Choroid plexus epithelial cell (primary cell): ENCODE measurements around the gene SMCO1.
"Not testable (repeated sequence)": the region's sequence is repeated elsewhere in the genome, so short reads cannot be mapped to it uniquely, and the experiment has no call there.

Experiments used
- DNase-seq: peaks from one replicate; pipeline ENCODE4 v3.0.0-alpha.2; 2010; ENCODE audit warnings: low read depth
- H3K4me3 ChIP-seq: 2 replicates; pipeline ENCODE4 v1.5.1; 2011; ENCODE audit warnings: low read depth, mild to moderate bottlenecking, control low read depth, low read length, moderate library complexity
- CTCF ChIP-seq: conservative IDR thresholded peaks from 2 replicates; pipeline ENCODE4 v1.5.1; 2011; ENCODE audit warnings: low read depth, mild to moderate bottlenecking, control low read depth, inconsistent platforms, low read length, moderate library complexity

SMCO1 gene

GRCh38 chr3:196463804-196464203, 51.3 kb downstream of the SMCO1 start:
- no peak overlapping the region for H3K4me3 ChIP-seq
- DNase-seq: no peak
- TF ChIP-seq CTCF: no peak

GRCh38 chr3:196463478-196463756, 51.7 kb downstream of the SMCO1 start:
- no peak for TF ChIP-seq CTCF
- no peak for DNase-seq
- no peak overlapping the region for H3K4me3 ChIP-seq

- not testable (repeated sequence) for H3K4me3 ChIP-seq, DNase-seq
Observed at GRCh38 chr3:196462680-196463477, 52.3 kb downstream of the SMCO1 start.

- no peak for TF ChIP-seq CTCF
- no peak overlapping the region for H3K4me3 ChIP-seq
- DNase-seq: no peak
Observed at GRCh38 chr3:196458063-196458462, 57.1 kb downstream of the SMCO1 start.

GRCh38 chr3:196457470-196457869, 57.7 kb downstream of the SMCO1 start:
- H3K4me3 ChIP-seq, DNase-seq: not testable (repeated sequence)
